K562 (cell line): ENCODE results near the gene MYO1B. TPM values are rescaled to one million over a fixed set of nuclear protein-coding genes. Genes with fewer than 3 reads are reported as not detected.

Experiments
- ATAC-seq: fragments of 200-7000 bp; cut with Tn5 transposase; 3 replicates; pipeline ENCODE4 v1.9.1; 2020; ENCODE audit warnings: moderate library complexity
- BruUV-seq: library from RNA; stranded (reverse); fragments of 400-500 nt; replicated peaks from 2 replicates; lab custom pipeline; 2021; lab: Mats Ljungman, UMichigan
- CTCF ChIA-PET: fragments of 300-600 bp; formaldehyde crosslinking; extraction: SDS; loops from one replicate; lab custom pipeline; 2021; ENCODE audit warnings: low intra/inter-chr PET ratio; lab: Yijun Ruan, JAX
- POLR2A ChIA-PET: fragments of 300-600, 350-650 bp; sonication (Branson Sonifier 250); formaldehyde crosslinking; extraction: SDS; loops from one replicate; lab custom pipeline; 2021; ENCODE audit warnings: antibody characterized with exemption, inconsistent platforms; lab: Yijun Ruan, JAX
- DNase-seq, 4 experiments: peaks; one replicate each; pipeline versions ENCODE4 v3.0.0 to v3.0.0-alpha.2; 2011 to 2018; ENCODE audit warnings: low spot score in 3 of 4, mixed read lengths in 3 of 4; ENCODE audit errors: extremely low read depth in 1 of 4
- FAIRE-seq: peaks from 2 replicates; lab custom pipeline; 2011; peaks lifted over from hg19 to GRCh38; lab: Jason Lieb, UNC
- H2AFZ ChIP-seq: 2 replicates; pipeline ENCODE4 v1.6.0; 2011; ENCODE audit warnings: low read depth, low read length, control low read depth, inconsistent platforms
- H3K27ac ChIP-seq: fragments of 200-600 bp; 3 replicates; pipeline ENCODE4 v1.8.0; 2011; ENCODE audit warnings: low read depth, mild to moderate bottlenecking, control low read depth, inconsistent platforms, low read length, moderate library complexity, mixed read lengths; ENCODE audit errors: extremely low read depth
- H3K27me3 ChIP-seq, 2 experiments: fragments of 300-600 bp in 1 of 2; 2 replicates in 1 of 2; 3 replicates in 1 of 2; pipeline versions ENCODE4 v1.6.0 to v1.8.0; 2011; ENCODE audit warnings: inconsistent platforms in 2 of 2, low read length in 2 of 2, mild to moderate bottlenecking in 1 of 2, mixed read lengths in 1 of 2, moderate library complexity in 1 of 2; ENCODE audit not compliant: control insufficient read depth in 2 of 2, insufficient read depth in 2 of 2
- H3K36me3 ChIP-seq: fragments of 300-600 bp; 3 replicates; pipeline ENCODE4 v1.8.0; 2011; ENCODE audit warnings: mild to moderate bottlenecking, low read length, inconsistent platforms; ENCODE audit not compliant: control insufficient read depth, insufficient read depth
- H3K4me1 ChIP-seq, 2 experiments: fragments of 200-600 bp in 1 of 2; replicated peaks in 1 of 2; 2 replicates in 1 of 2; 3 replicates in 1 of 2; pipeline versions ENCODE4 v1.5.1 to v1.8.0; 2011; ENCODE audit warnings: inconsistent platforms in 2 of 2, low read length in 2 of 2, mild to moderate bottlenecking in 1 of 2, mixed read lengths in 1 of 2, moderate library complexity in 1 of 2; ENCODE audit not compliant: control insufficient read depth in 2 of 2, insufficient read depth in 2 of 2
- H3K4me2 ChIP-seq: 2 replicates; pipeline ENCODE4 v1.6.1; 2011; ENCODE audit warnings: low read length, control low read depth, inconsistent platforms, mixed read lengths; ENCODE audit not compliant: insufficient read depth
- H3K4me3 ChIP-seq: fragments of 200-600 bp; sonication (generic), shearing (Covaris generic); 2 replicates; pipeline ENCODE4 v1.5.1; 2016; ENCODE audit warnings: control low read depth, inconsistent platforms
- H3K79me2 ChIP-seq: fragments of 200-600 bp; 3 replicates; pipeline ENCODE4 v1.8.0; 2011; ENCODE audit warnings: low read length, inconsistent platforms; ENCODE audit not compliant: control insufficient read depth, insufficient read depth
- H3K9ac ChIP-seq, 2 experiments: 2 replicates each; pipeline versions ENCODE4 v1.6.0 to v1.6.1; 2011; ENCODE audit warnings: low read depth in 2 of 2, low read length in 2 of 2, control low read depth in 1 of 2, inconsistent platforms in 1 of 2, mild to moderate bottlenecking in 1 of 2, mixed read lengths in 1 of 2; ENCODE audit not compliant: insufficient read depth in 1 of 2
- H3K9me1 ChIP-seq: one replicate; pipeline ENCODE4 v1.6.0; 2011; ENCODE audit warnings: inconsistent platforms, mild to moderate bottlenecking, low read length, moderate library complexity; ENCODE audit not compliant: control insufficient read depth, insufficient read depth
- H3K9me3 ChIP-seq: replicated peaks from 2 replicates; pipeline ENCODE4 v1.5.1; 2011; ENCODE audit warnings: low read depth, low read length, inconsistent platforms; ENCODE audit not compliant: control insufficient read depth, insufficient read depth
- H4K20me1 ChIP-seq: replicated peaks from 2 replicates; pipeline ENCODE4 v1.6.1; 2011; ENCODE audit warnings: low read length, inconsistent platforms, mixed read lengths; ENCODE audit not compliant: control insufficient read depth, insufficient read depth
- ELF2 ChIP-seq: fragments of 250-450 bp; sonication (Bioruptor Pico); IDR thresholded peaks from 2 replicates; pipeline ENCODE4 v1.5.0; 2021; ENCODE audit warnings: mild to moderate bottlenecking
- ETV1 ChIP-seq: fragments of 450-650 bp; conservative IDR thresholded peaks from 2 replicates; pipeline ENCODE4 v1.6.1; 2016; ENCODE audit warnings: missing genetic modification characterization, control low read depth, low read depth, missing compliant biosample characterization
- ETV6 ChIP-seq, 3 experiments: fragments of 150-350 bp in 1 of 3; sonication (generic) in 1 of 3; formaldehyde crosslinking in 1 of 3; IDR thresholded peaks; 2 replicates each; pipeline versions ENCODE4 v1.6.1 to v1.8.0; 2014 to 2022; ENCODE audit warnings: borderline replicate concordance in 2 of 3, low read depth in 2 of 3, antibody characterized with exemption in 1 of 3, low read length in 1 of 3, mild to moderate bottlenecking in 1 of 3, missing genetic modification reagents in 1 of 3
- EWSR1 ChIP-seq: fragments of 450-650 bp; IDR thresholded peaks from 2 replicates; pipeline ENCODE4 v1.6.1; 2018; ENCODE audit warnings: borderline replicate concordance, mild to moderate bottlenecking, low read depth, moderate library complexity; ENCODE audit not compliant: partially characterized antibody
- RBM22 ChIP-seq: fragments of 200-400 bp; formaldehyde crosslinking; IDR thresholded peaks from 2 replicates; pipeline ENCODE4 v1.6.1; 2018; ENCODE audit warnings: low read length, low read depth; ENCODE audit not compliant: poor library complexity, severe bottlenecking
- RUNX1 ChIP-seq: sonication (generic); IDR thresholded peaks from 2 replicates; pipeline ENCODE4 v1.6.1; 2016; ENCODE audit warnings: antibody characterized with exemption, low read depth
- TEAD4 ChIP-seq, 2 experiments: sonication (generic) in 1 of 2; formaldehyde crosslinking in 1 of 2; IDR thresholded peaks; 2 replicates each; pipeline versions ENCODE4 v1.6.1 to v1.8.0; 2012 to 2022; ENCODE audit warnings: borderline replicate concordance in 1 of 2, inconsistent platforms in 1 of 2, low read length in 1 of 2, mild to moderate bottlenecking in 1 of 2, missing genetic modification reagents in 1 of 2
- TRIM25 ChIP-seq: fragments of 450-650 bp; IDR thresholded peaks from 2 replicates; pipeline ENCODE4 v1.7.0; 2016; ENCODE audit warnings: borderline replicate concordance
- U2AF2 ChIP-seq: fragments of 200-400 bp; formaldehyde crosslinking; optimal IDR thresholded peaks from 2 replicates; pipeline ENCODE3; 2017; ENCODE audit warnings: low read depth, mild to moderate bottlenecking, low read length
- ZNF23 ChIP-seq: fragments of 250-450 bp; sonication (Bioruptor Pico); IDR thresholded peaks from 2 replicates; pipeline ENCODE4 v1.4.0; 2020; ENCODE audit warnings: mild to moderate bottlenecking
- ZNF561 ChIP-seq: fragments of 450-650 bp; formaldehyde crosslinking; conservative IDR thresholded peaks from 2 replicates; pipeline ENCODE4 v1.4.0; 2020; ENCODE audit warnings: mild to moderate bottlenecking, moderate library complexity
- WGBS: fragments of 100-300 bp; shearing (Covaris generic); methylation state at CpG from one replicate; pipeline ENCODE4 v1.1.6; 2016; ENCODE audit warnings: low coverage, mixed read lengths; ENCODE audit not compliant: insufficient coverage; ENCODE audit errors: missing lambda C conversion rate; 5-methylcytosine and 5-hydroxymethylcytosine counted together
- in situ Hi-C: fragments of 300-500 bp; cut with MboI; formaldehyde crosslinking; loops from 4 replicates; pipeline ENCODE4 v1.15.0; 2018; ENCODE audit warnings: inconsistent platforms, mixed read lengths
- intact Hi-C: fragments of 100-400 bp; cut with micrococcal nuclease; formaldehyde crosslinking; loops from 2 replicates; pipeline ENCODE4 v1.14.2; 2022
- polyA plus RNA-seq, 8 experiments: library from polyadenylated mRNA; depleted of rRNA in 4 of 8; stranded (reverse) in 5 of 8; unstranded in 3 of 8; fragments of >200 nt; fragmentation: Nextera tagmentation in 2 of 8; fragmentation: Illumina TruSeq in 1 of 8; extraction: Ambion mirVana in 2 of 8; extraction: Trizol in 1 of 8; gene quantifications; 2 replicates each; pipeline versions ENCODE4 v1.2.1 to v1.2.3, GENCODE V29; 2011 to 2014; ENCODE audit warnings: inconsistent platforms in 1 of 8, missing spikeins in 1 of 8
- total RNA-seq, 7 experiments: library from RNA; depleted of rRNA in 6 of 7; stranded (reverse); fragments of >200 nt in 6 of 7; fragmentation: Illumina TruSeq in 2 of 7; extraction: Trizol in 2 of 7; gene quantifications; 2 replicates each; pipeline versions ENCODE4 v1.2.1 to v1.2.3, GENCODE V29; 2011 to 2021; ENCODE audit warnings: low replicate concordance in 1 of 7
- TF ChIP-seq, protein P1 (sequence below): fragments of 450-650 bp; IDR thresholded peaks from 2 replicates; pipeline ENCODE4 v1.6.1; 2016; ENCODE audit warnings: low read depth

The MYO1B gene
- total and polyA plus RNA-seq, 9 of the 15 experiments (the other 6 are each of a cell fraction or from before 2014, with no cell fraction given): 0.04 to 0.33 (median 0.20) TPM; not detected in 5

- no peak overlapping the region for H3K9ac ChIP-seq
- H3K4me3 ChIP-seq: no peak overlapping the region
- ChIA-PET CTCF (no interaction called here), POLR2A (no interaction called here)
- H3K27ac ChIP-seq: no peak overlapping the region
- no peaks in the 10 kb centered on the region for H3K9me3 ChIP-seq
- no peak overlapping the region for H2AFZ ChIP-seq
- FAIRE-seq: no peak
- BruUV-seq: no TSS peak
- ATAC-seq: no peak
- H3K27me3 ChIP-seq: no peaks in the 10 kb centered on the region; a peak in 1 of 5 replicates
- intact Hi-C loops: no loop called here
- H3K79me2 ChIP-seq: no peaks in the 10 kb centered on the region
- in situ Hi-C loops: no loop called here
- H3K4me1 ChIP-seq: no peaks in the 10 kb centered on the region
- H3K9me1 ChIP-seq: no peaks in the 10 kb centered on the region
- H3K4me2 ChIP-seq: no peak overlapping the region
- WGBS: 7% methylated on average over 2 of the region's 2 CpGs
- no peak for DNase-seq
- H4K20me1 ChIP-seq: no peaks in the 10 kb centered on the region
- H3K36me3 ChIP-seq: no peaks in the 10 kb centered on the region
- TF ChIP-seq ETV6 (IDR thresholded peaks at IDR 0.05; ENCODE audit: borderline replicate concordance in 1 of 2, low read depth in 2 of 2, low read length in 1 of 2): no peak
- TF ChIP-seq ETV6 (CRISPR knock-in tag; IDR thresholded peaks at IDR 0.05; ENCODE audit: borderline replicate concordance): no peak
- no peak for TF ChIP-seq ZNF561 (CRISPR knock-in tag)
- TF ChIP-seq RUNX1: no peak
- no peak for TF ChIP-seq U2AF2
- TF ChIP-seq ZNF23 (CRISPR knock-in tag): no peak
- TF ChIP-seq TEAD4 (IDR thresholded peaks at IDR 0.05; ENCODE audit: low read length): no peak
- TF ChIP-seq TEAD4 (CRISPR knock-in tag; IDR thresholded peaks at IDR 0.05; ENCODE audit: borderline replicate concordance): no peak
- no peak for TF ChIP-seq RBM22
- TF ChIP-seq, protein P1, sequence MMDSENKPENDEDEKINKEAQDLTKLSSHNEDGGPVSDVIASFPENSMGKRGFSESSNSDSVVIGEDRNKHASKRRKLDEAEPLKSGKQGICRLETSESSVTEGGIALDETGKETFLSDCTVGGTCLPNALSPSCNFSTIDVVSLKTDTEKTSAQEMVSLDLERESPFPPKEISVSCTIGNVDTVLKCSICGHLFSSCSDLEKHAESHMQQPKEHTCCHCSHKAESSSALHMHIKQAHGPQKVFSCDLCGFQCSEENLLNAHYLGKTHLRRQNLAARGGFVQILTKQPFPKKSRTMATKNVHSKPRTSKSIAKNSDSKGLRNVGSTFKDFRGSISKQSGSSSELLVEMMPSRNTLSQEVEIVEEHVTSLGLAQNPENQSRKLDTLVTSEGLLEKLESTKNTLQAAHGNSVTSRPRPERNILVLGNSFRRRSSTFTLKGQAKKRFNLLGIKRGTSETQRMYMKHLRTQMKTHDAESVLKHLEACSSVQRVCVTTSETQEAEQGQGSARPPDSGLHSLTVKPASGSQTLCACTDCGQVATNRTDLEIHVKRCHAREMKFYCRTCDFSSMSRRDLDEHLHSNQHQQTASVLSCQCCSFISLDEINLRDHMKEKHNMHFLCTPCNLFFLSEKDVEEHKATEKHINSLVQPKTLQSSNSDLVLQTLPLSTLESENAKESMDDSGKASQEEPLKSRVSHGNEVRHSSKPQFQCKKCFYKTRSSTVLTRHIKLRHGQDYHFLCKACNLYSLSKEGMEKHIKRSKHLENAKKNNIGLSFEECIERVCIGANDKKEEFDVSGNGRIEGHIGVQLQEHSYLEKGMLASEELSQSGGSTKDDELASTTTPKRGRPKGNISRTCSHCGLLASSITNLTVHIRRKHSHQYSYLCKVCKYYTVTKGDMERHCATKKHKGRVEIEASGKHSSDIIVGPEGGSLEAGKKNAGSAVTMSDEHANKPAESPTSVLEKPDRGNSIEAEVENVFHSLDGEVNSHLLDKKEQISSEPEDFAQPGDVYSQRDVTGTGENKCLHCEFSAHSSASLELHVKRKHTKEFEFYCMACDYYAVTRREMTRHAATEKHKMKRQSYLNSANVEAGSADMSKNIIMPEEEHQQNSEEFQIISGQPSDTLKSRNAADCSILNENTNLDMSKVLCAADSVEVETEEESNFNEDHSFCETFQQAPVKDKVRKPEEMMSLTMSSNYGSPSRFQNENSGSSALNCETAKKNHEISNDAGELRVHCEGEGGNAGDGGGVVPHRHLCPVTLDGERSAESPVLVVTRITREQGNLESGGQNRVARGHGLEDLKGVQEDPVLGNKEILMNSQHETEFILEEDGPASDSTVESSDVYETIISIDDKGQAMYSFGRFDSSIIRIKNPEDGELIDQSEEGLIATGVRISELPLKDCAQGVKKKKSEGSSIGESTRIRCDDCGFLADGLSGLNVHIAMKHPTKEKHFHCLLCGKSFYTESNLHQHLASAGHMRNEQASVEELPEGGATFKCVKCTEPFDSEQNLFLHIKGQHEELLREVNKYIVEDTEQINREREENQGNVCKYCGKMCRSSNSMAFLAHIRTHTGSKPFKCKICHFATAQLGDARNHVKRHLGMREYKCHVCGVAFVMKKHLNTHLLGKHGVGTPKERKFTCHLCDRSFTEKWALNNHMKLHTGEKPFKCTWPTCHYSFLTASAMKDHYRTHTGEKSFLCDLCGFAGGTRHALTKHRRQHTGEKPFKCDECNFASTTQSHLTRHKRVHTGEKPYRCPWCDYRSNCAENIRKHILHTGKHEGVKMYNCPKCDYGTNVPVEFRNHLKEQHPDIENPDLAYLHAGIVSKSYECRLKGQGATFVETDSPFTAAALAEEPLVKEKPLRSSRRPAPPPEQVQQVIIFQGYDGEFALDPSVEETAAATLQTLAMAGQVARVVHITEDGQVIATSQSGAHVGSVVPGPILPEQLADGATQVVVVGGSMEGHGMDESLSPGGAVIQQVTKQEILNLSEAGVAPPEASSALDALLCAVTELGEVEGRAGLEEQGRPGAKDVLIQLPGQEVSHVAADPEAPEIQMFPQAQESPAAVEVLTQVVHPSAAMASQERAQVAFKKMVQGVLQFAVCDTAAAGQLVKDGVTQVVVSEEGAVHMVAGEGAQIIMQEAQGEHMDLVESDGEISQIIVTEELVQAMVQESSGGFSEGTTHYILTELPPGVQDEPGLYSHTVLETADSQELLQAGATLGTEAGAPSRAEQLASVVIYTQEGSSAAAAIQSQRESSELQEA: no peak
- no peak for TF ChIP-seq ETV1 (tag)
- no peak for TF ChIP-seq ELF2 (CRISPR knock-in tag)
- TF ChIP-seq TRIM25: no peak
- no peak for TF ChIP-seq EWSR1
These were observed 201.7 kb downstream of the MYO1B start for GRCh38 chr2:191446910-191447309.
